GM11168 (cell line): ENCODE data around the gene SWAP70.

Source experiments
- in situ Hi-C: fragments of 300-500 bp; cut with MboI; formaldehyde crosslinking; loops from one replicate; pipeline ENCODE4 v1.12.0; 2022; ENCODE audit warnings: low sequenced_read_pairs; ENCODE audit not compliant: unreplicated experiment

The SWAP70 gene

DNA sequence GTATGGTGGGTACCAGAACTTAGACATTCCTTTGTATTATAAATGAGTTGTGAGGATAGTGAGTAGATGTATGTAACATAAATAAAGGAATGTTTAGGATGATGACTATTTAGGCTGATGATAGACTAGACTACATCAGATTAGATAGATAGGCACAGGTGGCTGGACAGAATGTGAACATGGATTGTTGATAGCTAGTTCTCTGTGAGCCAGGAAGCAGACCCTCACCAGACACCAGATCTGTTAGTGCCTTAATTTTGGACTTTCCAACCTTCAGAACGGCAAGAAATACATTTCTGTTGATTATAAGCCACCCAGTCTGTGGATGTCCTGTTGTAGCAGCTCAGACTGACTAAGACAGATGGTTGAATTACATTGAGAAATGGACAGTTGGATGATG, 99.4 kb downstream of the SWAP70 start:
- in situ Hi-C loops: loop anchor here (10.0 to 25.0 kb wide), 3 partner anchors 212 to 549 kb away; partner anchors contain the start of gene ADM

- in situ Hi-C loops: loop anchor here (10.0 to 25.0 kb wide), 3 partner anchors 209 to 547 kb away; partner anchors contain the start of gene ADM
Measured at GRCh38 chr11:9765320-9766101, 101.6 kb downstream of the SWAP70 start.

- in situ Hi-C loops: loop anchor here (10.0 to 25.0 kb wide), 3 partner anchors 205 to 543 kb away; partner anchors contain the start of gene ADM
Measured at GRCh38 chr11:9769621-9770020, 105.7 kb downstream of the SWAP70 start.

DNA sequence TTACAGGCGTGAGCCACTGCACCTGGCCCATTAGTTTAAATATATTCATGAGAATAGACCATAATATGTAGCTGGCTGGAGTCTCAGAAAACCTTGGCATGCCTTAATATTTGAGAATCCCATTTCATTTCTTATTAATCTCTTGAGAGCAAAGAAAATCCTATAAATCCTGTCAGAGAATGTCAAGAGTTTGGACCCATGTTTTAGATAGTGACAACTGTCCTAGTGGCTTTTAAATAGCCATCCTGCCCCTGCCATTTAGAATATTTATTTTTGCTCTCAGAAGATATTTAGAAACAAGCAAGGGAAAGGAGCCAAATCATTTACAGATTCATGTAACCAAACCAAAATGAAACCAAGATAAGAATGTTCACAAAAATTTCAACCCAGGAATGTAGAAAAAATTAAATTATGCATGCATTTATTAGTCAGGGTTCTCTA, 107.2 kb downstream of the SWAP70 start:
- in situ Hi-C loops: loop anchor here (25.0 kb wide), 1 partner anchor 541 kb away; the partner anchor contains the start of gene ADM

DNA sequence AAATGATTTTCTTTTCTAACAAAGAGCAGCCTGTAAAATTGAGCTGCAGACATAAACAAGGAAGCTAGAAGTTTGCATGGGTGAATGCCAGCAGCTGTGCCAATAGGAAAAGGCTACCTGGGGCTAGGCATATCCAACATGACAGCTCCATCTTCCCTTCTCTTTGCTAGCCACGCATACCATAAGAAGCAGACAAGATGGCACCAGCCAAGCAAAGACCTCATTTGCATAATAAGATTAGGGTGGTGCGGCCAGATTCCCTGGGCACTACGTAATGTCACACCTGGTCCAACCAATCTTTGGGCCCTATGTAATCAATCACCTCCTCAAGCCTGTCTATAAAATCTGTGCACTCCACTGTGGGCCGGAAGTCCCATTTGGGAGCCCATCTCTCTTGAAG, 108.3 kb downstream of the SWAP70 start:
- in situ Hi-C loops: loop anchor here (25.0 kb wide), 1 partner anchor 540 kb away; the partner anchor contains the start of gene ADM

GRCh38 chr11:9773524-9773923, 109.6 kb downstream of the SWAP70 start:
- in situ Hi-C loops: loop anchor here (25.0 kb wide), 1 partner anchor 539 kb away; the partner anchor contains the start of gene ADM

DNA sequence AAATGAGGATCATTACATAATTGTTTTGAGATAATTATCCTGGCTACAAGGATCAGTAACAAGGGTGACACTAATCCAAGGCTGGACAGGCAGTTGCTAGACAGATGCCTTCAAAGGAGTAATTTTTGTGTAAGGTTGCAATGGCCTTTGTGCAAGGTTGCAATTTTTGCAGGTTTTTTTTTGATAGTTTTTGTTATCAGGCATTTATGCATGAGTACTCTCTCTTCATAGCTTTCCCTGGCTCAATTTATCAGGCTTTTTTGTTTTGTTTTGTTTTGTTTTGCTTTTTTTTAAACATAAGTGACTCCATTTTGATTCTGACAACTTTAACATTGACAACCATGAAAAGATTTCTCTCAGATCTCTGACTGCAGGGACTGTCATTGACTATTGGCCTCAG, 110.2 kb downstream of the SWAP70 start:
- in situ Hi-C loops: loop anchor here (25.0 kb wide), 1 partner anchor 538 kb away; the partner anchor contains the start of gene ADM

DNA sequence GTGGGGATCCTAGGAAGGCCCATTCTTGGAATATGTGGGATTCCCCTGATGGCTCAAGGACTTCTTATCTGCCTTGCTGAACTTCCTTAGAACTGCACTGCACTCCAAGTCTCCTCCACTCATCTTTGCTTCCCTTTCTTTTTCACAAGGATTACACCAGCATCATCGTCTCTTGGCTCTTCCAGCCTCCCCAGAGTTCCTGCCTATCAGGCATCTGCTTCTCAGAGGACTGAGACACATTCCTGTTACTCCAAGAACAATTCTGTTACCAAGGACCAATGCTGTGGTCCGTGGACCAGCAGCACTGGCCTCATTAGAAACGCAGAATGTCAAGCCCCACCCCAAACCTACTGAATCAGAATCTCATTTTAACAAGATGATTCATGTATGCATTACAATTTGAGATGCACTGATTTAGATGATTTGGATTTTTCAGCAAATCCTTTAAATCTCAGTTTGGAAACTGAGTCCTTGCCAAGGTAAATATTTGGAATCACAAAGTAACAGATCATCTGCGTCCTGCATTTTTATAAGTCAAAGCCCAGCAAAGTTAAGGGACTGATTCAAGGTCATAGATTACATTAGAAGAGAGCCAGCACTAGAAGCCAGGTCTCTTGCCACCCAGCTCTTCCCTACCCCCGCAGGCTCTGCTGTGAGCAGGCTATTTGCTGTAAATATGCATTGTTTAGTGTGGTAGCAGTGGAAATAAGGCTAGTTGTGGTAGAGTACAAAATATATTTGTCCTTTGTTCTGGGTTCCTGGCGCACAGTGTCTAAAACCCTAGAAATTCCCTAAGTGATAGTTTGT, 110.9 kb downstream of the SWAP70 start:
- in situ Hi-C loops: loop anchor here (25.0 kb wide), 1 partner anchor 538 kb away; the partner anchor contains the start of gene ADM

DNA sequence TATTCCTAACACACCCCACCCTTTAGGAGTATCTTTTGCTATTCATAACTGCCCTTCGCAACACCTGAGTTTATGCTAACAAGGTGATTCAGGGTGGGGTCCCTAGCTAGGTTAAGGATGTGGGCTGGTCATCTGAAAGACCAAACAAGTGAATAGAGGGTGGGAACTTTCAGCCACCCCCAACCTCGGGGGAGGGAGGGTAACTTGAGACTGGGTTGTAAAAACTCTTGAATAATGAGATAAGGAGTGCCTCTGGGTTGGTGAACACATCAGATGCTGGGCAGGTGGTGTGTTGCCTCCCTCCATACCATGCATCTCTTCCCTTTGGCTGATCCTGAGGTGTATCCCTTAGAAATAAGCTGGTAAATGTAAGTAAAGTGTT, 111.5 kb downstream of the SWAP70 start:
- in situ Hi-C loops: no loop called here

- in situ Hi-C loops: no loop called here
Measured at GRCh38 chr11:9776203-9776602, 112.3 kb downstream of the SWAP70 start.

- in situ Hi-C loops: no loop called here
Measured at GRCh38 chr11:9777066-9777465, 113.2 kb downstream of the SWAP70 start.

DNA sequence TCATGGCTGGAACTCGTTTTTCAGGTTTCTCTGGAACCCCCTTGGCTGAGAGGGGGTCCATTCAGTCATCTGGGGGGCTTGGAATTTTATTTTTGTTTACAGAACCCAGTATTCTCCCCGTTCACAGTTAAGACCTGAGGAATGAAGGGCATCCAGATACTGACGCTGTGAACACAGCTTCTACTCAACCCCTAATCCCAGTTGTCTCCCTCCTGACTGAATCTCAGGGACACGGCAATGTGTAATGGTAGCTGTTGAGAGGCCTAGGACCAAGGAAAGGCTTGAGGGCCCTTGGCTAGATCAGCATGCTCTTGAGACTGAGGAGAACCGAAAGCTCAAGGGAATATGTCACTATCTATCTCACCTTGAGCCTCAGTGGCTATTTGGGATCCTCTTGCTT, 113.6 kb downstream of the SWAP70 start:
- in situ Hi-C loops: no loop called here

- in situ Hi-C loops: no loop called here
Measured at GRCh38 chr11:9780929-9781328, 117.1 kb downstream of the SWAP70 start.

GRCh38 chr11:9783986-9784385, 120.1 kb downstream of the SWAP70 start:
- in situ Hi-C loops: no loop called here

- in situ Hi-C loops: no loop called here
Measured at GRCh38 chr11:9784602-9785315, 120.9 kb downstream of the SWAP70 start.

- in situ Hi-C loops: no loop called here
Measured at GRCh38 chr11:9787260-9787659, 123.4 kb downstream of the SWAP70 start.

DNA sequence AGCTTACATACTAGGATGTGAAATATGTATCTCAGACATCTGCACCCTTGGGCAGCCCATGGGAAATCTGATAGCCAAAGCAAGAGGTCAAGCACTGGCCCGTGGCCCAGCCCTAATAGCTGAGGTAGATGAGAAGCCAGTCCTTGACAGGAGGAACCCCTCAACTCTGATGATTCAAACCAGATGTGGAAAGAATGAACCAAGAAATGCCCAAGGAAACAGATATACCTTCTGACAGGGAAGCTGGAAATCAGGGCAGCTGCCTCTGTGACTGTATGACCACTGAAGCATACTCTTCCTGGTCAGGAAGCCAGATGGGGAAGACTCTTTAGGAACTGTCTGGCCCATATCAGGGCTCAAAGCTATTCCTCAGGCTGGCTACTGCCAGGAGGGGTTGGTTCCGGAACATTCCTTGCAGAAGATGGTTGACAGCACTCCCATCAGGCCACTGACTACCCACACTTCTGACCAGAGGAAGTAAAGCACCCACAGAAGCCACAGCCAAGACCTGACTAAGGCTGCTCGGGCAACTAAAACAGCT, 124.2 kb downstream of the SWAP70 start:
- in situ Hi-C loops: no loop called here

GRCh38 chr11:9789910-9790309, 126.0 kb downstream of the SWAP70 start:
- in situ Hi-C loops: no loop called here

- in situ Hi-C loops: no loop called here
Measured at GRCh38 chr11:9790703-9791102, 126.8 kb downstream of the SWAP70 start.

DNA sequence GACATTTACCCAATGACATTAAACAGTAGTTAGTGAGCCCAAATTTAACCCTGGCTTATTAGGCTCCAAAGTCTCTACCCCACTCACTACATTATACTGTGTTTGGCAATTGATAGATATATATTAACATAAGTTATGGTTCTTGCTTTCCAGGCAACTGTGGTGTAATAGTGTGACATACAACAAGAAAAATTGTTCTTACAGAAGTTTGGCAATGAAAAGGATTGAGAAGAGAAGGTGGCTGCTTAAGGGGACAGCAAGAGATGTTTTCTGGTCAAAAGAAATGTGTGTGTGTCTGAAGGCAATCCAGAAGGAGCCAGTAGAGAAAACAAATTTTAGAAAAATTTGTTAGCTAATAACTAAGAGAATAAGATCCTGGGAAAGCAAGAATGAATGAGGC, 132.4 kb downstream of the SWAP70 start:
- in situ Hi-C loops: no loop called here
